Pancreas (tissue), 10 donors: ENCODE measurements around the gene G6PC1. TPM values are rescaled to one million over a fixed set of nuclear protein-coding genes. Genes with fewer than 3 reads are reported as not detected.
"Not testable (repeated sequence)": the region's sequence is repeated elsewhere in the genome, so short reads cannot be mapped to it uniquely, and the experiment has no call there.

ENCODE experiments used
- ATAC-seq, 4 donors: fragments of 200-7000 bp; cut with Tn5 transposase; one replicate each; pipeline versions ENCODE4 v1.8.0 to v1.9.1; 2020; ENCODE audit warnings: mild to moderate bottlenecking in 4 of 4, moderate library complexity in 4 of 4
- DNase-seq, 6 donors: peaks; one replicate each; pipeline ENCODE4 v3.0.0-alpha.2; 2020
- FAIRE-seq: peaks from 2 replicates; lab custom pipeline; 2012; peaks lifted over from hg19 to GRCh38; lab: Jason Lieb, UNC
- H3K27ac ChIP-seq, 4 donors: fragments of 200-600 bp; sonication (generic); 1 replicate in 3 of 4; 2 replicates in 1 of 4; pipeline versions ENCODE4 v1.5.0 to v1.8.0; 2020
- H3K27me3 ChIP-seq, 4 donors: fragments of 200-600 bp; one replicate each; pipeline ENCODE4 v1.8.0; 2021
- H3K36me3 ChIP-seq, 3 donors: fragments of 200-600 bp; sonication (generic) in 1 of 3; one replicate each; pipeline versions ENCODE4 v1.5.0 to v1.8.0; 2020 to 2021
- H3K4me1 ChIP-seq, 3 donors: fragments of 200-600 bp; one replicate each; pipeline ENCODE4 v1.8.0; 2021
- H3K4me3 ChIP-seq, 4 donors: fragments of 200-600 bp; sonication (generic) in 2 of 4; one replicate each; pipeline versions ENCODE4 v1.5.0 to v1.8.0; 2020 to 2021
- H3K9me3 ChIP-seq, 4 donors: fragments of 200-600 bp; one replicate each; pipeline ENCODE4 v1.8.0; 2021
- CTCF ChIP-seq, 4 donors: fragments of 200-600 bp; sonication (generic) in 3 of 4; IDR thresholded peaks; one replicate each; pipeline versions ENCODE4 v1.5.0 to v1.8.0; 2021; ENCODE audit warnings: antibody characterized with exemption in 4 of 4
- WGBS, 2 donors: extraction: QIAGEN DNeasy Blood & Tissue Kit; methylation state at CpG; one replicate each; pipeline ENCODE4 v1.1.7; 2013; 5-methylcytosine and 5-hydroxymethylcytosine counted together
- intact Hi-C, 3 donors: fragments of 100-400 bp; cut with DNase I; formaldehyde crosslinking; loops; one replicate each; pipeline versions ENCODE4 v1.11.1 to v1.14.2; 2022
- polyA plus RNA-seq, 2 donors: library from polyadenylated mRNA; stranded (reverse); fragments of 200-250 nt; gene quantifications; one replicate each; pipeline ENCODE4 v1.2.3, GENCODE V29; 2013
- total RNA-seq, 6 donors: library from RNA; stranded (reverse); fragmentation: NEBNext Ultra II Directional in 4 of 6; extraction: Animal tissue kit (Norgen Biotek cat#: 25700) in 4 of 6; gene quantifications; one replicate each; pipeline versions ENCODE4 v1.2.1 to v1.2.4, GENCODE V29; 2021 to 2023
- donor health status: healthy with polysubstance abuse.
- donor health status: DM: no; HTN: no; CAD: no; lungs with moderate emphysema.
- donor health status: DM: no; HTN: no; CAD: no.
- donor health status: control.
- donor health status: control.
- donor health status: Bipolar disorder and iron deficiency.
- donor health status: DM: yes; HTN: yes; CAD: no.
- donor health status: DM: no; HTN: no; CAD: no.
- donor health status: DM: no; HTN: no; CAD: no.
- donor health status: DM: yes; HTN: yes; CAD: no.

The G6PC1 gene
- total and polyA plus RNA-seq, 8 donors: 0.08 to 0.72 (median 0.23) TPM; not detected in 2

GRCh38 chr17:42920106-42920900 is 19.7 kb downstream of the G6PC1 start:
- FAIRE-seq (no peak), ATAC-seq (peak; percentile 36 to 61 (median 54)), DNase-seq (no peak)
- Histone ChIP-seq H3K4me1 (peaks cover 31 to 41% (median 36%) of the 10 kb centered on the region in 3 donors), H3K9me3 (no peaks in the 10 kb centered on the region), H3K36me3 (no peaks in the 10 kb centered on the region), H3K27ac (peak overlapping the region in 3 of 4 donors; percentile 28 to 48 (median 45)), H3K27me3 (no peaks in the 10 kb centered on the region), H3K4me3 (no peak overlapping the region)
- no peak for TF ChIP-seq CTCF (IDR thresholded peaks at IDR 0.05)
- WGBS, 2 donors: 64 to 71% methylated on average over 10 of the region's 10 CpGs
- intact Hi-C loops: no loop called here

- peak overlapping the region in 3 of 4 donors; percentile 28 to 48 (median 45) for H3K27ac ChIP-seq
- H3K9me3 ChIP-seq: no peaks in the 10 kb centered on the region
- H3K4me3 ChIP-seq: no peak overlapping the region
- TF ChIP-seq CTCF (IDR thresholded peaks at IDR 0.05): no peak
- H3K36me3 ChIP-seq: no peaks in the 10 kb centered on the region
- 5 to 6% methylated on average over 3 of the region's 3 CpGs for WGBS, 2 donors
- DNase-seq (peak in 3 of 6 donors; percentile 45 to 56 (median 53)), ATAC-seq (peak; percentile 27 to 72 (median 50)), FAIRE-seq (no peak)
- intact Hi-C loops: no loop called here
- peaks cover 31 to 41% (median 36%) of the 10 kb centered on the region in 3 donors for H3K4me1 ChIP-seq
- H3K27me3 ChIP-seq: no peaks in the 10 kb centered on the region
Observed at GRCh38 chr17:42920922-42921321, 20.3 kb downstream of the G6PC1 start.

- Histone ChIP-seq H3K27me3 (no peaks in the 10 kb centered on the region), H3K4me3 (no peak overlapping the region), H3K27ac (no peak overlapping the region), H3K36me3 (no peaks in the 10 kb centered on the region), H3K4me1 (peaks cover 31 to 39% (median 36%) of the 10 kb centered on the region in 3 donors), H3K9me3 (no peaks in the 10 kb centered on the region)
- intact Hi-C loops: no loop called here
- WGBS, 2 donors: 71 to 72% methylated on average over 7 of the region's 7 CpGs
- FAIRE-seq (no peak), ATAC-seq (no peak), DNase-seq (no peak)
- no peak for TF ChIP-seq CTCF (IDR thresholded peaks at IDR 0.05)
Observed at GRCh38 chr17:42922294-42922693, 21.7 kb downstream of the G6PC1 start.

GRCh38 chr17:42923472-42923871 is 22.9 kb downstream of the G6PC1 start:
- intact Hi-C loops, H3K36me3 ChIP-seq, H3K9me3 ChIP-seq, H3K27me3 ChIP-seq, DNase-seq, FAIRE-seq, ATAC-seq, H3K4me3 ChIP-seq, H3K27ac ChIP-seq: not testable (repeated sequence)
- WGBS, 2 donors: 93 to 95% methylated on average over 7 of the region's 7 CpGs
- peaks cover 25 to 30% (median 27%) of the 10 kb centered on the region in 3 donors for H3K4me1 ChIP-seq

GRCh38 chr17:42924891-42925290 is 24.3 kb downstream of the G6PC1 start:
- Histone ChIP-seq H3K4me1 (peaks cover 14 to 23% (median 15%) of the 10 kb centered on the region in 3 donors), H3K9me3 (no peaks in the 10 kb centered on the region), H3K36me3 (no peaks in the 10 kb centered on the region), H3K27ac (no peak overlapping the region), H3K4me3 (no peak overlapping the region), H3K27me3 (no peaks in the 10 kb centered on the region)
- DNase-seq: no peak
- no peak for FAIRE-seq
- intact Hi-C loops: no loop called here
- no peak for ATAC-seq
- WGBS, 2 donors: 76 to 77% methylated on average over 5 of the region's 5 CpGs
- no peak for TF ChIP-seq CTCF (IDR thresholded peaks at IDR 0.05)
